ENCODE results near the gene DNMBP. TPM values are rescaled to one million over a fixed set of nuclear protein-coding genes. Genes with fewer than 3 reads are reported as not detected.
"Not testable (repeated sequence)": the region's sequence is repeated elsewhere in the genome, so short reads cannot be mapped to it uniquely, and the experiment has no call there.

The DNMBP gene
- total RNA-seq, 2 experiments from 2014 or later = 2.2 to 2.3 TPM

- Mint-ChIP-seq H3K27ac (no peak overlapping the region), H3K9me3 (no peaks in the 10 kb centered on the region), H3K4me3 (no peak overlapping the region), H3K27me3 (no peaks in the 10 kb centered on the region), H3K36me3 (no peaks in the 10 kb centered on the region), H3K4me1 (peaks cover 6% of the 10 kb centered on the region)
- no peak for DNase-seq
Measured at GRCh38 chr10:99844433-99844955, 165.3 kb downstream of the DNMBP start.

DNA sequence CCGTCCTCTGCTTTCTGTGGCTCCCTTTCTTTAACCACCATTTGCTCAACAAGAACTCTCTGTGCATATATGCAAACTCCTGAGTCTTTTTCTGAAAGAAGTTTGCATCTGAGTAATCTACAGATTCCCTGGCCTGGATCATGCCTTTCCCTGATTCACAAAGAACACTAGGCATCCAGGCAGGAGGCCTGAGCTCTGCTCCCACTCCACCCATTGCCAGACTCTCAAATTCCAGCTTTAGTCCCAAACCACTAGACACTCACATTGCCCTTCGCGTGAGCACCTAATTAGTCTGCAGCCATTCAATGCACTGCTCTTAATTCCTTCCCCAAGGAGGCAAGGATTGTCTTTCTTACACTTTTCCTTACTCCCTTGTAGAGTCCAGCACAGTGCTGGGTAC is 166.4 kb downstream of the DNMBP start:
- Mint-ChIP-seq H3K27me3 (no peaks in the 10 kb centered on the region), H3K4me3 (no peak overlapping the region), H3K27ac (no peak overlapping the region), H3K4me1 (peaks cover 6% of the 10 kb centered on the region), H3K36me3 (no peaks in the 10 kb centered on the region), H3K9me3 (no peaks in the 10 kb centered on the region)
- DNase-seq = no peak

DNA sequence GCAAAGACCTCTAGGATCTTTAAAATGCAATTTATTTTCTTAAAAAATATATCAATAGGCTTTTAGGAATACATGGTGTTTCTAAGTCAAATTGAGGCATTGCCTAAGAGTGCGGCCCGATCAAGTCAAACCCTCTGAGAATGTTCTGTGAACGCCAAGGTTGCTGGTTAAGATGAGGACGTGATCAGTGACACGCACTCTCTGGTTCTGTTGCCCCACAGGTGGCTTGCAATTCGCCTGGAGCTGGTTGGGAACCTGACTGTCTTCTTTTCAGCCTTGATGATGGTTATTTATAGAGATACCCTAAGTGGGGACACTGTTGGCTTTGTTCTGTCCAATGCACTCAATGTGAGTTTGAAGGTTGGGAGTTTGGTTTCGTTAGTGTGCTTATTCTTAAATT is 168.0 kb downstream of the DNMBP start:
- Mint-ChIP-seq H3K27me3 (no peaks in the 10 kb centered on the region), H3K9me3 (no peaks in the 10 kb centered on the region), H3K27ac (no peak overlapping the region), H3K36me3 (no peaks in the 10 kb centered on the region), H3K4me3 (no peak overlapping the region), H3K4me1 (peaks cover 6% of the 10 kb centered on the region)
- DNase-seq = no peak

DNA sequence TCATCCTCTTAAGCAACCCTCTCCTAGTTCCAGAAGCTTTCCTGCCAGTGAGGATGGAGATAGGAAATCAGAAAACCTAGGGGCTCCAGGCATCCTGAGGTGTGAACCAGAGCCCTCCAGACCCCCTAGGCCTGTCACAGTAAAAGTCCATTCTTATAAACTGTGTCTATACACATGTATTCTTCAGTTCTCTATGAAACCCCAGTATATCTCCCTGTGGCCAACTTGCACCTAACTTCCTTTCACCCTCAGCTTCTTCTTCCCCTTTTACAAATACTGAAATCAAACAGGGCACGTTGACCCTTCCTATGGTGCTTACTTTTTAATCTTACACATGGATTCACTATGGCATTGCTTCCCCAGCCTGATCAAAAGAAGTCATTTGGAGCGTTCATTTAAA is 168.9 kb downstream of the DNMBP start:
- not testable (repeated sequence) for H3K9me3 Mint-ChIP-seq, DNase-seq, H3K36me3 Mint-ChIP-seq, H3K4me1 Mint-ChIP-seq, H3K27ac Mint-ChIP-seq, H3K27me3 Mint-ChIP-seq, H3K4me3 Mint-ChIP-seq

DNA sequence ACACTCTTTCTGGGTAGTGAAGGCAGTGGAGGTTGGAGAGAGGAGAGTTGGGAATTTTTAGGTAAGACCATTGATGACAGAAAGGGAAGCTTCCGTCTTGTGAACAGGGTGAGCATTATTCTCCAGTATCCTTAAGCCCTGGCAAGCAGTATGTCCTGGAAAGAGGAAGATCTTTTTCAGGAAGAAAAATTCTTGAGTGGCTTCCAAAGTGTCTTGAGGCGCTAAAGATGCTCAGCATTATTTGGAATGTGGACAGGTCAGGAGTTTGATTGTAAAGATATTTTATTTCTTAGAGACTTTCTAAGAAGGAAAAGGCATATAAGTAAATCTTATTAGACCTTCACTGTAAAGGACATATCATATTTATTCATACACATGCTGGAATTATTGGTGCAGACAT is 173.0 kb downstream of the DNMBP start:
- Mint-ChIP-seq H3K36me3 (no peaks in the 10 kb centered on the region), H3K4me1 (no peaks in the 10 kb centered on the region), H3K27ac (no peak overlapping the region), H3K9me3 (no peaks in the 10 kb centered on the region), H3K4me3 (no peak overlapping the region), H3K27me3 (no peaks in the 10 kb centered on the region)
- DNase-seq = no peak

DNA sequence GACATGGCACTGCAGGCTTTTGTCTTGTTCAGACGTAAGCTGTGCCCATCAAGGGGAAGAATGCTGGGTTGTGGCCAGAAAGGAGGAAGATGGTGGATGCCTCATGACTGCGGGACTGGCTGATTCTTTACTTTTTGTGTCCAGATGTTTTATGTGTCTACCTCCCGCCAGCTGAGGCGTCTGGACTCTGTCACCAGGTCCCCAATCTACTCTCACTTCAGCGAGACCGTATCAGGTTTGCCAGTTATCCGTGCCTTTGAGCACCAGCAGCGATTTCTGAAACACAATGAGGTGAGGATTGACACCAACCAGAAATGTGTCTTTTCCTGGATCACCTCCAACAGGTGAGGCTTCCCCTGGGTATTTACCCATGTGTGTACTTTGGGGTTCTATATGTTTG is 173.8 kb downstream of the DNMBP start:
- Mint-ChIP-seq H3K4me1 (no peaks in the 10 kb centered on the region), H3K4me3 (no peak overlapping the region), H3K27ac (no peak overlapping the region), H3K27me3 (no peaks in the 10 kb centered on the region), H3K36me3 (no peaks in the 10 kb centered on the region), H3K9me3 (no peaks in the 10 kb centered on the region)
- DNase-seq = no peak

GRCh38 chr10:99834410-99834809 is 175.3 kb downstream of the DNMBP start:
- Mint-ChIP-seq H3K27ac (no peak overlapping the region), H3K4me3 (no peak overlapping the region), H3K4me1 (no peaks in the 10 kb centered on the region), H3K36me3 (peaks cover 6% of the 10 kb centered on the region), H3K9me3 (no peaks in the 10 kb centered on the region), H3K27me3 (no peaks in the 10 kb centered on the region)
- no peak for DNase-seq

- H3K4me1 Mint-ChIP-seq = no peaks in the 10 kb centered on the region
- H3K27ac Mint-ChIP-seq = no peak overlapping the region
- H3K4me3 Mint-ChIP-seq = no peak overlapping the region
- no peaks in the 10 kb centered on the region for H3K27me3 Mint-ChIP-seq
- H3K9me3 Mint-ChIP-seq = peaks cover 1% of the 10 kb centered on the region
- peaks cover 6% of the 10 kb centered on the region for H3K36me3 Mint-ChIP-seq
- DNase-seq = no peak
Measured at GRCh38 chr10:99832439-99832838, 177.3 kb downstream of the DNMBP start.

DNA sequence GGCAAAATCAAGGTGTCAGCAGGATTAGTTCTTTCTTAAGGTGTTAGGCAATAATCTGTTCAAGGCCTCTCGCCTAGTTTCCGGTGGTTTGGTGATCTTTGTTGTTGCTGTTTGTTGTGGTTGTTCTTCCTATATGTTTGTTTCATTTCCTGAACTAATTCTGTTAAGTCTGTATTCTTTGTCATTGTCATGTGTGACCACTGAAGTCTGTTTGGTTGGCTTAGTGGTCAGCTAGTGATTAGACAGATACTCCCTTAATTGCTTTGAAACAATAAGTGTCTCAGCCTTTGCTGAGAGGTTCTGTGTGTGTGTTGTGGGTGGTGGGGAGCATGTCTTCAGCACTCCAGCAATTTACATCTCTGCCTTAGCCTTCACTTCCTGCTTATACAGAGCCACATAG is 181.3 kb downstream of the DNMBP start:
- no peak overlapping the region for H3K27ac Mint-ChIP-seq
- no peak for DNase-seq
- H3K4me3 Mint-ChIP-seq = no peak overlapping the region
- peaks cover 1% of the 10 kb centered on the region for H3K9me3 Mint-ChIP-seq
- H3K36me3 Mint-ChIP-seq = peaks cover 6% of the 10 kb centered on the region
- H3K4me1 Mint-ChIP-seq = no peaks in the 10 kb centered on the region
- no peaks in the 10 kb centered on the region for H3K27me3 Mint-ChIP-seq

DNA sequence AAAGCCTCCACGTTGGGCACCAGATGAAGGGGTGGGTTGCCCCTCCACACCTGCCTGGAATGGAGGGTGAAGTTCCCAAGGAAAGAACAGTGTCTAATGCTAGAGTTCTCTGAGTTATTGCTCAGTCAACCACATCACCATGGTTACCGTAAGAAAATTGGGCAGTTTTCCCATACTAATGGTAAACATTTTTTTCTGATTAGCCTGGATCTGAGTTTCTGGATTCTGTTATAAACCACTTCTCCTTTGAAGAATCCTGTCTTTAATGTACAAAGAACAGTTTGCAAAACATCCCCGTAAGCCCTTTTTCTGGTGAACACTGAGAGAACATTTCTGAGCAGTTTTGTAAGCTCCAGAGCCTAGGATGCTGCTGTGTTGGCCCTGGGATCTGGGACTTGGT is 181.8 kb downstream of the DNMBP start:
- H3K9me3 Mint-ChIP-seq = peaks cover 1% of the 10 kb centered on the region
- no peak overlapping the region for H3K27ac Mint-ChIP-seq
- no peak overlapping the region for H3K4me3 Mint-ChIP-seq
- DNase-seq = no peak
- H3K27me3 Mint-ChIP-seq = no peaks in the 10 kb centered on the region
- H3K4me1 Mint-ChIP-seq = no peaks in the 10 kb centered on the region
- H3K36me3 Mint-ChIP-seq = peaks cover 6% of the 10 kb centered on the region

Other genes starting within 250 kb of the DNMBP start
- gene ABCC2, start 227.3 kb downstream of the DNMBP start, total RNA-seq = under 1 TPM; 0.70 to 0.99 TPM
- gene CPN1, start 71.9 kb upstream of the DNMBP start, total RNA-seq = not detected
- 10 to 100 TPM; 19.6 to 21.4 TPM for gene ERLIN1, start 176.1 kb upstream of the DNMBP start, total RNA-seq
- 10 to 100 TPM; 35.5 to 37.8 TPM for gene CHUK, start 219.6 kb upstream of the DNMBP start, total RNA-seq